Measurements from ENCODE around the gene ACIN1. TPM values are rescaled to one million over a fixed set of nuclear protein-coding genes. Genes with fewer than 3 reads are reported as not detected.

ACIN1 gene
- total and polyA plus RNA-seq, 2 of the 13 experiments (the other 11 are each of a cell fraction or from before 2014, with no cell fraction given), result 165 to 183 TPM

DNA sequence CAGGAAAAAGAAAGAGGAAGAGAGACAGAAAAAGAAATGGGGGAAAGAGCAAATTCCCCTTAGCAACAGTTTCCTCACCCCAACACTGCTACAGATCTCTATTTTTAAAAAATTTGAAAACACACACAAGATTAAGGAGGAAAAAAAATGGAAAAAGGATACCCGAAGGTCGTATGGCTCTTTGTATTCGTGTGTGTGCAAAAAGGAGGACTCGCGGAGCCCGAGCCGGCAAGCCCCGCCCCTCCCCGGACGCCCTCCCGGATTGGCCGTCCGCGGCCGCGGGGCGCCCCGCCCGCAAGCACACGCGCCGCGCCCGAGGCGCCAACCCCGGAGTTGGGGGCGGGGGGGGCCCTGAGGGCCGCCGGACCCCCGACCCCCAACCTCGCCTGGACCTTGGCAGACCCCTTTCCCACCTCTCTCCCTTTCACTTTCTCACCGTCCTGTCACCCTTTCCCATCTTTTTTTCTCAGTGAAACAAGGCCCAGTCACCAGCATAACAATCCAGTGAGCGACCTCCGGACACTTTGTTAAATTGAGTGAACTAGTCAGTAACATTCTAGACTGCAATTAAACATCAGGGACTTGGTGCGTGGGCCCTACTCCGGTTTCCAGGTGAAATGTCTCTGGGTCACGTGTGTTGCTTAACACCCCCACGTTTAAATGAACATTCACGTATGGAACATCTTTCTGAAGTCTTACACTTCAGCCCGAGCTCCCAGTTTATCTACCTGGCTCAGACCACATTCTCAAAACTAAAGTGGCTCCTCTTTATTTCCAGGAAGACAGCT lies 84.8 kb downstream of the ACIN1 start, which contains the start of gene C14orf93 (continued):
- 0 out of 2 replicates have a peak, but pooled peaks have one; percentile 49 for TF ChIP-seq ZNF318 (CRISPR knock-in tag; IDR thresholded peaks at IDR 0.05)
- TF ChIP-seq ZNF326 (CRISPR knock-in tag; IDR thresholded peaks at IDR 0.05; ENCODE audit: borderline replicate concordance), result no peak; the same call in 1 of the 2 replicates
- no peak for TF ChIP-seq SP1 (IDR thresholded peaks at IDR 0.05)
- TF ChIP-seq SP1 (CRISPR knock-in tag; IDR thresholded peaks at IDR 0.05), result peak; percentile 72; the same call in 1 of the 2 replicates
- peak; percentile 83 for TF ChIP-seq ARNTL (CRISPR knock-in tag; IDR thresholded peaks at IDR 0.05)
- no peak for TF ChIP-seq NFRKB (IDR thresholded peaks at IDR 0.05)
- no peak for TF ChIP-seq NCOA2 (CRISPR knock-in tag; IDR thresholded peaks at IDR 0.05)
- peak; percentile 15; the same call in 1 of the 2 replicates for TF ChIP-seq RAD51 (IDR thresholded peaks at IDR 0.05; ENCODE audit: borderline replicate concordance)
- peak; percentile 87; the same call in 1 of the 2 replicates for TF ChIP-seq TOPORS (CRISPR knock-in tag; IDR thresholded peaks at IDR 0.05)
- TF ChIP-seq HOXA7 (CRISPR knock-in tag; IDR thresholded peaks at IDR 0.05), result no peak
- no peak for TF ChIP-seq ZNF646 (CRISPR knock-in tag; IDR thresholded peaks at IDR 0.05)
- no peak for TF ChIP-seq ONECUT2 (CRISPR knock-in tag; IDR thresholded peaks at IDR 0.05)
- no peak for TF ChIP-seq CREM (IDR thresholded peaks at IDR 0.05)
- TF ChIP-seq CREM (CRISPR knock-in tag; IDR thresholded peaks at IDR 0.05), result no peak
- no peak for TF ChIP-seq ELK4 (CRISPR knock-in tag; IDR thresholded peaks at IDR 0.05; ENCODE audit: borderline replicate concordance)

All from HepG2 (cell line).